NCI-H1930 (cell line): Measurements from ENCODE around the gene KCNJ12.
"Not testable (repeated sequence)": the region's sequence is repeated elsewhere in the genome, so short reads cannot be mapped to it uniquely, and the experiment has no call there.

Source experiments
- DNase-seq, 2 experiments: peaks; one replicate each; lab custom pipeline; 2025; lab: John Stamatoyannopoulos, UW

The KCNJ12 gene

GRCh38 chr17:21408224-21408623, 32.1 kb downstream of the KCNJ12 start:
- not testable (repeated sequence) for DNase-seq

GRCh38 chr17:21408766-21409300, 32.7 kb downstream of the KCNJ12 start:
- not testable (repeated sequence) for DNase-seq

GRCh38 chr17:21409388-21409787, 33.2 kb downstream of the KCNJ12 start:
- not testable (repeated sequence) for DNase-seq

GRCh38 chr17:21409971-21410370, 33.8 kb downstream of the KCNJ12 start:
- not testable (repeated sequence) for DNase-seq

GRCh38 chr17:21410371-21410770, 34.2 kb downstream of the KCNJ12 start:
- not testable (repeated sequence) for DNase-seq

GRCh38 chr17:21410906-21411678, 34.9 kb downstream of the KCNJ12 start:
- not testable (repeated sequence) for DNase-seq

GRCh38 chr17:21411679-21412205, 35.6 kb downstream of the KCNJ12 start:
- not testable (repeated sequence) for DNase-seq

- DNase-seq: not testable (repeated sequence)
These were observed 36.1 kb downstream of the KCNJ12 start for GRCh38 chr17:21412207-21412681.

- DNase-seq: not testable (repeated sequence)
These were observed 37.6 kb downstream of the KCNJ12 start for GRCh38 chr17:21413570-21414279.

- not testable (repeated sequence) for DNase-seq
These were observed 38.5 kb downstream of the KCNJ12 start for GRCh38 chr17:21414616-21415015.

GRCh38 chr17:21415166-21415990, 39.2 kb downstream of the KCNJ12 start:
- not testable (repeated sequence) for DNase-seq

GRCh38 chr17:21416471-21416981, 40.4 kb downstream of the KCNJ12 start:
- not testable (repeated sequence) for DNase-seq

- not testable (repeated sequence) for DNase-seq
These were observed 41.2 kb downstream of the KCNJ12 start for GRCh38 chr17:21417349-21417748.

- DNase-seq: no peak
These were observed 41.8 kb downstream of the KCNJ12 start for GRCh38 chr17:21417921-21418320.

GRCh38 chr17:21418446-21419298, 42.5 kb downstream of the KCNJ12 start:
- DNase-seq: no peak

- DNase-seq: no peak
These were observed 43.4 kb downstream of the KCNJ12 start for GRCh38 chr17:21419299-21420239.

- DNase-seq: not testable (repeated sequence)
These were observed 44.4 kb downstream of the KCNJ12 start for GRCh38 chr17:21420503-21421090.

- not testable (repeated sequence) for DNase-seq
These were observed 45.5 kb downstream of the KCNJ12 start for GRCh38 chr17:21421421-21422310.
